Prostate gland (tissue), 2 donors: ENCODE measurements around the gene LUC7L3. TPM values are rescaled to one million over a fixed set of nuclear protein-coding genes. Genes with fewer than 3 reads are reported as not detected.

Experiments used
- DNase-seq: peaks from one replicate; pipeline ENCODE4 v3.0.0-alpha.2; 2019; ENCODE audit warnings: low spot score
- H3K27ac ChIP-seq, 2 donors: fragments of 200-600 bp; sonication (generic); 2 replicates each; pipeline ENCODE4 v1.5.1; 2017 to 2019
- H3K27me3 ChIP-seq: fragments of 200-600 bp; sonication (generic); replicated peaks from 2 replicates; pipeline ENCODE4 v1.5.1; 2019; ENCODE audit not compliant: insufficient read depth
- H3K36me3 ChIP-seq, 2 donors: fragments of 200-600 bp; sonication (generic); 1 replicate in 1 of 2; 2 replicates in 1 of 2; pipeline versions ENCODE4 v1.5.1 to v1.8.1; 2017 to 2019
- H3K4me1 ChIP-seq: fragments of 200-600 bp; sonication (generic); replicated peaks from 2 replicates; pipeline ENCODE4 v1.5.1; 2019
- H3K4me3 ChIP-seq, 2 donors: fragments of 200-600 bp; sonication (generic); 2 replicates each; pipeline ENCODE4 v1.5.1; 2017 to 2019
- H3K9me3 ChIP-seq: fragments of 200-600 bp; sonication (generic); 2 replicates; pipeline ENCODE4 v1.5.1; 2017
- POLR2A ChIP-seq: fragments of 450-650 bp; IDR thresholded peaks from one replicate; pipeline ENCODE4 v1.6.1; 2016; ENCODE audit warnings: antibody characterized with exemption, mild to moderate bottlenecking
- POLR2AphosphoS5 ChIP-seq: sonication (generic); formaldehyde crosslinking; IDR thresholded peaks from one replicate; pipeline ENCODE4 v1.6.1; 2017; ENCODE audit warnings: antibody characterized with exemption
- WGBS: methylation state at CpG from one replicate; pipeline ENCODE4 v1.1.5; 2018; 5-methylcytosine and 5-hydroxymethylcytosine counted together
- intact Hi-C: fragments of 100-400 bp; cut with DNase I; formaldehyde crosslinking; loops from one replicate; pipeline ENCODE4 v1.14.2; 2022
- total RNA-seq, 2 donors: library from RNA; depleted of rRNA; stranded (reverse); fragments of >200 nt; gene quantifications; one replicate each; pipeline ENCODE4 v1.1.0, GENCODE V29; 2016
- TF ChIP-seq, protein P1 (sequence below), 4 experiments: fragments of 200-600 bp in 2 of 4; fragments of 450-650 bp in 2 of 4; sonication (generic) in 2 of 4; IDR thresholded peaks; 1 replicate in 3 of 4; 2 replicates in 1 of 4; pipeline ENCODE4 v1.5.1; 2016 to 2019; ENCODE audit warnings: antibody characterized with exemption in 4 of 4, mild to moderate bottlenecking in 2 of 4, moderate library complexity in 2 of 4

LUC7L3 gene, protein sequence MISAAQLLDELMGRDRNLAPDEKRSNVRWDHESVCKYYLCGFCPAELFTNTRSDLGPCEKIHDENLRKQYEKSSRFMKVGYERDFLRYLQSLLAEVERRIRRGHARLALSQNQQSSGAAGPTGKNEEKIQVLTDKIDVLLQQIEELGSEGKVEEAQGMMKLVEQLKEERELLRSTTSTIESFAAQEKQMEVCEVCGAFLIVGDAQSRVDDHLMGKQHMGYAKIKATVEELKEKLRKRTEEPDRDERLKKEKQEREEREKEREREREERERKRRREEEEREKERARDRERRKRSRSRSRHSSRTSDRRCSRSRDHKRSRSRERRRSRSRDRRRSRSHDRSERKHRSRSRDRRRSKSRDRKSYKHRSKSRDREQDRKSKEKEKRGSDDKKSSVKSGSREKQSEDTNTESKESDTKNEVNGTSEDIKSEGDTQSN
- total RNA-seq: 100 to 1,000 TPM in 1 of 2 donors, 10 to 100 TPM in 1; 45.4 to 234 TPM

DNA sequence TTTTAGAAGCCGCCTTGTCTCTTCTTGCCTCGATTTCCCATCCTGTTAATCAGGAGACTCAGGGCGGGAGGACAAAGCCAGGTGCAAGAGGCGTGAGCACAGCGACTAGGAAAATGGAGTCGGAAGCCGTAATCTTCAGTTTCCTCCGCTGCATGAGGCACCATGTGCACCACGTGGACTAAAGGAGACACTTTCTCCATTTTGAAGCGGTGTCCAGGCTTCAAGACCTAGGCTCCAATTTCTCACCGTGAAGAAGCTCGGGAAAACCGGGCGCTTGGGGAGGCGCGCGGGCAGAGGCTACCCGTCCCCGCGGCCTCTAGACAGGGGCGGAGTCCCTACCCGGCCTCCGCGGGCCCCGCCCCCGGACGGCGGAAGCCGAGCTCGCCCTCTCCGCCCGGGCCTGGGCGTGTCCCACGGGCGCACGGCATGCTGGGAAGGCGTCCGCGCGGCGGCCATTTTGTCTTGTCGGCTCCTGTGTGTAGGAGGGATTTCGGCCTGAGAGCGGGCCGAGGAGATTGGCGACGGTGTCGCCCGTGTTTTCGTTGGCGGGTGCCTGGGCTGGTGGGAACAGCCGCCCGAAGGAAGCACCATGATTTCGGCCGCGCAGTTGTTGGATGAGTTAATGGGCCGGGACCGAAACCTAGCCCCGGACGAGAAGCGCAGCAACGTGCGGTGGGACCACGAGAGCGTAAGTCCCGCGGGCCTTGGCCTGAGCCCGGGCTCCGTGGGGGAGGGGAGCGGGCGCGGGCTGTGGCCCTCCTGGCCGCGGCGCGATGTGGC lies at the start of gene LUC7L3:
TSS of gene LUC7L3 (plus strand) at position 460 of the 780 bp plus-strand sequence. CDS start at position 590, 130 bp downstream.
- TF ChIP-seq, protein P1, sequence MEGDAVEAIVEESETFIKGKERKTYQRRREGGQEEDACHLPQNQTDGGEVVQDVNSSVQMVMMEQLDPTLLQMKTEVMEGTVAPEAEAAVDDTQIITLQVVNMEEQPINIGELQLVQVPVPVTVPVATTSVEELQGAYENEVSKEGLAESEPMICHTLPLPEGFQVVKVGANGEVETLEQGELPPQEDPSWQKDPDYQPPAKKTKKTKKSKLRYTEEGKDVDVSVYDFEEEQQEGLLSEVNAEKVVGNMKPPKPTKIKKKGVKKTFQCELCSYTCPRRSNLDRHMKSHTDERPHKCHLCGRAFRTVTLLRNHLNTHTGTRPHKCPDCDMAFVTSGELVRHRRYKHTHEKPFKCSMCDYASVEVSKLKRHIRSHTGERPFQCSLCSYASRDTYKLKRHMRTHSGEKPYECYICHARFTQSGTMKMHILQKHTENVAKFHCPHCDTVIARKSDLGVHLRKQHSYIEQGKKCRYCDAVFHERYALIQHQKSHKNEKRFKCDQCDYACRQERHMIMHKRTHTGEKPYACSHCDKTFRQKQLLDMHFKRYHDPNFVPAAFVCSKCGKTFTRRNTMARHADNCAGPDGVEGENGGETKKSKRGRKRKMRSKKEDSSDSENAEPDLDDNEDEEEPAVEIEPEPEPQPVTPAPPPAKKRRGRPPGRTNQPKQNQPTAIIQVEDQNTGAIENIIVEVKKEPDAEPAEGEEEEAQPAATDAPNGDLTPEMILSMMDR (IDR thresholded peaks at IDR 0.05): peak in 1 of 4 experiments; percentile 17
- peak; percentile 86 for TF ChIP-seq POLR2AphosphoS5
- TF ChIP-seq POLR2A: peak; percentile 76
- Histone ChIP-seq H3K27me3 (no peaks in the 10 kb centered on the region), H3K27ac (peak within 1 kb of the TSS; percentile 98 to 99), H3K4me3 (peak within 1 kb of the TSS; percentile 82 to 93), H3K9me3 (no peaks in the 10 kb centered on the region), H3K36me3 (no peaks in the 10 kb centered on the region), H3K4me1 (no peaks in the 10 kb centered on the region)
- WGBS: 3% methylated on average over 73 of the region's 76 CpGs
- peak; percentile 89 for DNase-seq
- intact Hi-C loops: no loop called here

DNA sequence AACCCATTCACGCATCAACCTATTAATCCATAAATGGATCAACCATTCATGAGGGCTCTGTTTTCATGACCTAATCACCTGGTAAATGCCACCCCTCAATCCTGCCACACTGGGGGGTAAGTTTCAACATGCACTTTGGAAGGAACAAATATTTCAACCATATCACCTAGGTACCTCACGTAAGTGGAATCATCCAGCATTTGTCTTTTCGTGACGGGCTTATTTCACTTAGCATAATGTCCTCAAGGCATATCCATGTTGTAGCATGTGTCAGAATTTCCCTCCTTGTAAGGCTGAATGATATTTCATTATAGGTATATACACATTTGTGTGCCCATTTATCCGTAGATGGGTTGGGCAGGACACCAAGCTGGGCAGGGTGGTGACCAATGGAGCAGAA lies 47.3 kb upstream of the LUC7L3 start:
- Histone ChIP-seq H3K27ac (no peak overlapping the region), H3K4me3 (no peak overlapping the region), H3K4me1 (no peaks in the 10 kb centered on the region), H3K27me3 (no peaks in the 10 kb centered on the region), H3K9me3 (no peaks in the 10 kb centered on the region), H3K36me3 (no peaks in the 10 kb centered on the region)
- intact Hi-C loops: no loop called here
- TF ChIP-seq, protein P1 (IDR thresholded peaks at IDR 0.05): no peak
- TF ChIP-seq POLR2AphosphoS5: no peak
- TF ChIP-seq POLR2A: no peak
- DNase-seq: no peak
- 97% methylated on average over 5 of the region's 5 CpGs for WGBS

DNA sequence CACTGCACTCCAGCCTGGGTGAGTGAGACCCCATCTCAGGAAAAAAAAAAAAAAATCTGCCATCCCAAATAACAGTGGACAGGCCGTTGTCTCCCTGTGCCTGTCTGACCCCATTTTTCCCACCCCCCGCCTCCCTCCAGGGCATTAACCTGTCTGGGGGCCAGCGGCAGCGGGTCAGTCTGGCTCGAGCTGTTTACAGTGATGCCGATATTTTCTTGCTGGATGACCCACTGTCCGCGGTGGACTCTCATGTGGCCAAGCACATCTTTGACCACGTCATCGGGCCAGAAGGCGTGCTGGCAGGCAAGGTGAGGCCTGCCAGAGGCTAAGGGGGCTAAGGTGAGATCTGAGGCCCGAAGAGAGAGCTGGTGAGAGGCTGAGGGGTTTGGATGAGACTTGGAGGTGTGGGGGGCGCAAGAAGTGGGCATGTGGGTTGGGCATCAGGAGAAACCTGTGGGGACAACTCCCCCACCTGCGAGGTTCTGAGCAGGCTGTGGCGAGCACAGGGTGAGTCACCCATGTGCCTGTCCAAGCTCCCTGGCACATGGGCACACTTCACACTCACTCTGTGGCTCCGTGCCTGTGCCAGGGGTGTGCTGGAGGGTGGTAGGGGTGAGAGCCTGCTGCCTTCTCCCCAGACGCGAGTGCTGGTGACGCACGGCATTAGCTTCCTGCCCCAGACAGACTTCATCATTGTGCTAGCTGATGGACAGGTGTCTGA lies 46.4 kb upstream of the LUC7L3 start:
- Histone ChIP-seq H3K27me3 (no peaks in the 10 kb centered on the region), H3K9me3 (no peaks in the 10 kb centered on the region), H3K4me3 (no peak overlapping the region), H3K27ac (no peak overlapping the region), H3K4me1 (no peaks in the 10 kb centered on the region), H3K36me3 (no peaks in the 10 kb centered on the region)
- WGBS: 85% methylated on average over 18 of the region's 20 CpGs
- intact Hi-C loops: no loop called here
- peak; percentile 58 for DNase-seq
- no peak for TF ChIP-seq POLR2A
- TF ChIP-seq POLR2AphosphoS5: peak; percentile 59

DNA sequence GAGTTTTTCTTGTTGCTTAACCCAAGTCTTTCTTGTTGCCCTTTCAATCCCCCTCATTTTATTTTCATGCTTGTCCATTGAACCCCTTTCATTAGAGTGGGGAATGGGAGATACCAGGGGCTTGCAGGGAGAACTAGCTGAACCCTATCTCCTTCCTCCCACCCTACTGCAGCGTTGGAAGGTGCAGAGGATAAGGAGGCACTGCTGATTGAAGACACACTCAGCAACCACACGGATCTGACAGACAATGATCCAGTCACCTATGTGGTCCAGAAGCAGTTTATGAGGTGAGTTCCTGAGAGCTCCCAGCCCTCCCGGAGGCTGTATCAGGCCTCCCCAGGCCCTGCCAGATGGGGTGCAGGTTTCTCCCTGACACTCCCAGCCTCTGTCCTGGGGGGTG lies 44.2 kb upstream of the LUC7L3 start:
- 57% methylated on average over 3 of the region's 3 CpGs for WGBS
- intact Hi-C loops: no loop called here
- no peaks in the 10 kb centered on the region for H3K9me3 ChIP-seq
- no peak overlapping the region for H3K4me3 ChIP-seq
- H3K36me3 ChIP-seq: no peaks in the 10 kb centered on the region
- no peaks in the 10 kb centered on the region for H3K27me3 ChIP-seq
- TF ChIP-seq POLR2A (no peak), POLR2AphosphoS5 (no peak)
- TF ChIP-seq, protein P1 (IDR thresholded peaks at IDR 0.05): no peak
- DNase-seq: no peak
- no peak overlapping the region for H3K27ac ChIP-seq
- H3K4me1 ChIP-seq: no peaks in the 10 kb centered on the region

DNA sequence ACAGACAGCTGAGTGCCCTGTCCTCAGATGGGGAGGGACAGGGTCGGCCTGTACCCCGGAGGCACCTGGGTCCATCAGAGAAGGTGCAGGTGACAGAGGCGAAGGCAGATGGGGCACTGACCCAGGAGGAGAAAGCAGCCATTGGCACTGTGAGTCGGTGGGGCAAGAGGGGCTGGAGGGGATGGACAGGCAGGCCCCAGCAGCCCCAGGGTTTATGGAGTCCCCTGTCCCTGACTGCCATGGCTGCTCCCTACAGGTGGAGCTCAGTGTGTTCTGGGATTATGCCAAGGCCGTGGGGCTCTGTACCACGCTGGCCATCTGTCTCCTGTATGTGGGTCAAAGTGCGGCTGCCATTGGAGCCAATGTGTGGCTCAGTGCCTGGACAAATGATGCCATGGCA lies 43.8 kb upstream of the LUC7L3 start:
- intact Hi-C loops: no loop called here
- Histone ChIP-seq H3K4me1 (no peaks in the 10 kb centered on the region), H3K27me3 (no peaks in the 10 kb centered on the region), H3K9me3 (no peaks in the 10 kb centered on the region), H3K27ac (no peak overlapping the region), H3K4me3 (no peak overlapping the region), H3K36me3 (no peaks in the 10 kb centered on the region)
- DNase-seq: no peak
- TF ChIP-seq, protein P1 (IDR thresholded peaks at IDR 0.05): no peak
- TF ChIP-seq POLR2A: no peak
- TF ChIP-seq POLR2AphosphoS5: no peak
- 94% methylated on average over 6 of the region's 7 CpGs for WGBS
